Activated CD8-positive, alpha-beta memory T cell treated with anti-CD3 and anti-CD28 coated beads for 36 hours (primary cell): ENCODE data around the gene GMPS. TPM values are rescaled to one million over a fixed set of nuclear protein-coding genes. Genes with fewer than 3 reads are reported as not detected.
"Not testable (repeated sequence)": the region's sequence is repeated elsewhere in the genome, so short reads cannot be mapped to it uniquely, and the experiment has no call there.

Experiments
- CTCF ChIA-PET: fragments of 350-600 bp; sonication (Branson Sonifier 250); formaldehyde crosslinking; loops from one replicate; lab custom pipeline; 2021; ENCODE audit warnings: antibody characterized with exemption; lab: Charles Lee
- POLR2A ChIA-PET: fragments of 350-600 bp; sonication (Branson Sonifier 250); formaldehyde crosslinking; loops from one replicate; lab custom pipeline; 2021; ENCODE audit warnings: antibody characterized with exemption; lab: Charles Lee
- total RNA-seq, 2 experiments: library from RNA; stranded (reverse); gene quantifications; one replicate each; pipeline ENCODE4 v1.2.3, GENCODE V29; 2021

The GMPS gene
- 100 to 1,000 TPM; 128 to 129 TPM for total RNA-seq

GRCh38 chr3:155870133-155870944 is at the start of gene GMPS:
GMPS (plus strand) TSS chr3:155870650; CDS start chr3:155870871, 221 bp downstream.
- ChIA-PET CTCF (interaction anchor here (0.7 to 3.8 kb wide), 3 partner anchors 8 to 64 kb away, joined by 3 to 26 read pairs (median 4); partner anchors contain the start of gene C3orf33), POLR2A (interaction anchor here (1.2 to 2.8 kb wide), 3 partner anchors 17 to 1290 kb away, joined by 3 to 22 read pairs (median 20); partner anchors contain the start of genes C3orf33 and SLC33A1)

GRCh38 chr3:155828490-155829098 is 41.9 kb upstream of the GMPS start:
- CTCF ChIA-PET, POLR2A ChIA-PET: not testable (repeated sequence)

- ChIA-PET POLR2A (no interaction called here), CTCF (interaction anchor here (0.7 kb wide), 1 partner anchor 72 kb away, joined by 3 read pairs; no protein-coding TSS in a partner anchor)
These were observed 34.9 kb upstream of the GMPS start for GRCh38 chr3:155835341-155836071.

GRCh38 chr3:155843569-155843968 is 26.9 kb upstream of the GMPS start:
- ChIA-PET CTCF (interaction anchor here (1.0 kb wide), 1 partner anchor 10 kb away, joined by 4 read pairs; the partner anchor contains the start of gene SLC33A1), POLR2A (interaction anchor here (0.6 kb wide), 1 partner anchor 11 kb away, joined by 5 read pairs; no protein-coding TSS in a partner anchor)

- POLR2A ChIA-PET = interaction anchor here (0.7 kb wide), 1 partner anchor 50 kb away, joined by 4 read pairs; no protein-coding TSS in a partner anchor
- CTCF ChIA-PET = interaction anchor here (0.6 kb wide), 2 partner anchors 695 to 979 kb away, joined by 3 read pairs; no protein-coding TSS in a partner anchor
These were observed 24.3 kb upstream of the GMPS start for GRCh38 chr3:155846119-155846518.

- CTCF ChIA-PET = no interaction called here
- POLR2A ChIA-PET = no interaction called here
These were observed 22.5 kb upstream of the GMPS start for GRCh38 chr3:155847993-155848392.

GRCh38 chr3:155849404-155849803 is 21.0 kb upstream of the GMPS start:
- CTCF ChIA-PET = interaction anchor here (1.0 kb wide), 1 partner anchor 29 kb away, joined by 6 read pairs; no protein-coding TSS in a partner anchor
- POLR2A ChIA-PET = not testable (repeated sequence)

- CTCF ChIA-PET = interaction anchor here (1.1 to 1.7 kb wide), 2 partner anchors 9 to 16 kb away, joined by 3 to 4 read pairs; no protein-coding TSS in a partner anchor
- POLR2A ChIA-PET = interaction anchor here (3.0 kb wide), 1 partner anchor 47 kb away, joined by 18 read pairs; the partner anchor contains the start of gene C3orf33
These were observed 18.1 kb upstream of the GMPS start for GRCh38 chr3:155852341-155852740.

GRCh38 chr3:155853214-155854140 is 17.0 kb upstream of the GMPS start:
- CTCF ChIA-PET = interaction anchor here (1.1 to 2.1 kb wide), 4 partner anchors 10 to 48 kb away, joined by 3 to 13 read pairs (median 6); partner anchors contain the start of gene C3orf33

GRCh38 chr3:155854141-155854940 is 16.1 kb upstream of the GMPS start, which contains the start of gene SLC33A1:
SLC33A1 (minus strand) TSS chr3:155854427; CDS start chr3:155853997, 430 bp downstream.
- CTCF ChIA-PET = interaction anchor here (1.7 to 2.1 kb wide), 3 partner anchors 11 to 49 kb away, joined by 4 to 13 read pairs (median 9); partner anchors contain the start of gene C3orf33
- POLR2A ChIA-PET = interaction anchor here (1.2 to 3.0 kb wide), 4 partner anchors 8 to 49 kb away, joined by 3 to 22 read pairs (median 12); partner anchors contain the start of genes C3orf33 and GMPS

More at GRCh38 chr3:155853214-155854140, 17.0 kb upstream of the GMPS start:
- POLR2A ChIA-PET = interaction anchor here (1.2 to 3.0 kb wide), 4 partner anchors 9 to 48 kb away, joined by 3 to 22 read pairs (median 12); partner anchors contain the start of genes C3orf33 and GMPS

- CTCF ChIA-PET = no interaction called here
- POLR2A ChIA-PET = no interaction called here
These were observed 10.6 kb upstream of the GMPS start for GRCh38 chr3:155859859-155860258.

- CTCF ChIA-PET, POLR2A ChIA-PET: not testable (repeated sequence)
These were observed 10.0 kb upstream of the GMPS start for GRCh38 chr3:155860424-155860823.

GRCh38 chr3:155861476-155862183 is 8.8 kb upstream of the GMPS start:
- CTCF ChIA-PET = interaction anchor here (2.2 kb wide), 1 partner anchor 56 kb away, joined by 6 read pairs; the partner anchor contains the start of gene C3orf33
- POLR2A ChIA-PET = interaction anchor here (1.5 kb wide), 1 partner anchor 8 kb away, joined by 7 read pairs; the partner anchor contains the start of gene SLC33A1

GRCh38 chr3:155862290-155862982 is 8.0 kb upstream of the GMPS start:
- POLR2A ChIA-PET = interaction anchor here (1.5 kb wide), 1 partner anchor 9 kb away, joined by 7 read pairs; the partner anchor contains the start of gene SLC33A1

More at GRCh38 chr3:155862290-155862982, 8.0 kb upstream of the GMPS start:
- CTCF ChIA-PET = interaction anchor here (0.9 to 2.2 kb wide), 2 partner anchors 9 to 56 kb away, joined by 4 to 6 read pairs; partner anchors contain the start of gene C3orf33
